GM23248 (cell line): ENCODE data around the gene DOCK9. TPM values are rescaled to one million over a fixed set of nuclear protein-coding genes. Genes with fewer than 3 reads are reported as not detected.

Experiments
- DNase-seq: peaks from one replicate; pipeline ENCODE4 v3.0.0-alpha.2; 2015
- H2AFZ ChIP-seq: fragments of 200-600 bp; sonication (generic); 2 replicates; pipeline ENCODE4 v1.6.1; 2016; ENCODE audit warnings: antibody characterized with exemption
- H3F3A ChIP-seq: fragments of 200-600 bp; sonication (generic); 2 replicates; pipeline ENCODE4 v1.6.1; 2016; ENCODE audit warnings: mild to moderate bottlenecking, antibody characterized with exemption, mixed run types; ENCODE audit not compliant: insufficient read depth
- H3K27ac ChIP-seq: fragments of 200-600 bp; sonication (generic); 2 replicates; pipeline ENCODE4 v1.5.1; 2016; ENCODE audit warnings: mild to moderate bottlenecking
- H3K27me3 ChIP-seq: fragments of 200-600 bp; sonication (generic); replicated peaks from 2 replicates; pipeline ENCODE4 v1.6.1; 2016; ENCODE audit warnings: mild to moderate bottlenecking; ENCODE audit not compliant: insufficient read depth
- H3K36me3 ChIP-seq: fragments of 200-600 bp; sonication (generic); 2 replicates; pipeline ENCODE4 v1.6.1; 2016; ENCODE audit warnings: low read depth, mild to moderate bottlenecking
- H3K4me1 ChIP-seq: fragments of 200-600 bp; sonication (generic); 2 replicates; pipeline ENCODE4 v1.6.1; 2016; ENCODE audit warnings: mild to moderate bottlenecking; ENCODE audit not compliant: insufficient read depth
- H3K4me2 ChIP-seq: fragments of 200-600 bp; sonication (generic); one replicate; pipeline ENCODE4 v1.6.1; 2016; ENCODE audit warnings: mild to moderate bottlenecking; ENCODE audit not compliant: unreplicated experiment
- H3K4me3 ChIP-seq: fragments of 200-600 bp; sonication (generic); 2 replicates; pipeline ENCODE4 v1.5.1; 2016; ENCODE audit warnings: mild to moderate bottlenecking
- H3K79me2 ChIP-seq: fragments of 200-600 bp; sonication (generic); 2 replicates; pipeline ENCODE4 v1.6.1; 2016; ENCODE audit warnings: mild to moderate bottlenecking; ENCODE audit not compliant: insufficient read depth
- H3K9ac ChIP-seq: fragments of 200-600 bp; sonication (generic); 2 replicates; pipeline ENCODE4 v1.6.1; 2016; ENCODE audit warnings: mild to moderate bottlenecking
- H3K9me2 ChIP-seq: fragments of 200-600 bp; sonication (generic); 2 replicates; pipeline ENCODE4 v1.6.1; 2016; ENCODE audit warnings: mixed run types, mild to moderate bottlenecking, moderate library complexity; ENCODE audit not compliant: insufficient read depth
- H3K9me3 ChIP-seq: fragments of 200-600 bp; sonication (generic); one replicate; pipeline ENCODE4 v1.6.1; 2017; ENCODE audit warnings: low read depth
- H4K20me1 ChIP-seq: fragments of 200-600 bp; sonication (generic); 2 replicates; pipeline ENCODE4 v1.6.0; 2016; ENCODE audit not compliant: insufficient read depth
- EZH2 ChIP-seq: fragments of 200-600 bp; sonication (generic); IDR thresholded peaks from 2 replicates; pipeline ENCODE4 v1.6.1; 2018; ENCODE audit warnings: antibody characterized with exemption, mild to moderate bottlenecking; ENCODE audit not compliant: insufficient read depth, poor library complexity, severe bottlenecking
- EZH2phosphoT487 ChIP-seq: fragments of 200-600 bp; sonication (generic); IDR thresholded peaks from 2 replicates; pipeline ENCODE4 v1.6.1; 2018; ENCODE audit warnings: antibody characterized with exemption, moderate library complexity, mild to moderate bottlenecking, low read depth; ENCODE audit not compliant: insufficient read depth
- WGBS, 2 experiments: methylation state at CpG; one replicate each; pipeline ENCODE4 v1.1.6; 2015 to 2017; ENCODE audit warnings: low lambda C conversion rate in 2 of 2, low coverage in 1 of 2; ENCODE audit errors: missing lambda C conversion rate in 2 of 2; 5-methylcytosine and 5-hydroxymethylcytosine counted together
- in situ Hi-C: fragments of 300-500 bp; cut with MboI; formaldehyde crosslinking; loops from 2 replicates; pipeline ENCODE4 v1.15.0; 2020
- polyA plus RNA-seq: library from polyadenylated mRNA; unstranded; fragments of >200 nt; fragmentation: Nextera tagmentation; extraction: Ambion mirVana; gene quantifications from 2 replicates; pipeline ENCODE4 v1.2.1, GENCODE V29; 2016
- total RNA-seq: library from RNA; depleted of rRNA; stranded (reverse); fragments of >200 nt; shearing (Covaris generic); gene quantifications from 2 replicates; pipeline ENCODE4 v1.2.3, GENCODE V29; 2014

DOCK9 gene
- total and polyA plus RNA-seq, 2 experiments from 2014 or later, result 3.2 to 21.2 TPM

DNA sequence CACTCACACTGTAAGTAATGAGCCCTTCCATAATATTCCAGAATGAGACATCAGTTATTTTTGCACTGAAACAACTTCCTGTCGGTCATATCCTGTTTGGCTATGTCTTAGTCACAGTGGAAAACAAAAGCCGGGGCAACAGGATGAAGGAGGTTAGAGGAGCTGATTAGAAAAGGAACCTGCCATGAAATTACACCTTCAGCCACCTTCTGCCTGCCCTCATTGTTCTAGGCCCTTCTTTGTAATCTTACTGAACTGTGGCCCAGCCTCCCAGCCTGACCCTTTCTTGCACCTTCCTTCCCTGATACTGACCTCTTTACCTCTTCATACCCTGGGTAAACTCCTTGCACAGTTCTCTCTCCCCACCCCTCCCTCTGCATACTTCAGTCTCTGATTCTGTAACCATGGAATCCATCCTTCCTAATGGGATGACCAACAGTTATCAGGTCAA lies 67.3 kb downstream of the DOCK9 start:
- DNase-seq, result peak; percentile 83
- TF ChIP-seq EZH2phosphoT487 (no peak), EZH2 (no peak)

GRCh38 chr13:98909016-98909415 lies 68.8 kb downstream of the DOCK9 start:
- H4K20me1 ChIP-seq, result no peaks in the 10 kb centered on the region
- H3K9me2 ChIP-seq, result no peaks in the 10 kb centered on the region
- TF ChIP-seq EZH2phosphoT487, result no peak
- TF ChIP-seq EZH2, result no peak
- no peaks in the 10 kb centered on the region for H3K79me2 ChIP-seq
- in situ Hi-C loops, result no loop called here
- 0 out of 2 replicates have a peak, but pooled peaks cover 3% of the 10 kb centered on the region for H3F3A ChIP-seq
- H3K36me3 ChIP-seq, result no peaks in the 10 kb centered on the region
- WGBS, 2 experiments, result 90% methylated on average over 3 of the region's 3 CpGs
- DNase-seq, result peak; percentile 27
- H3K27me3 ChIP-seq, result no peaks in the 10 kb centered on the region
- H2AFZ ChIP-seq, result no peak overlapping the region
- no peak overlapping the region for H3K4me3 ChIP-seq
- H3K9ac ChIP-seq, result no peak overlapping the region
- no peaks in the 10 kb centered on the region for H3K9me3 ChIP-seq
- peaks cover 12% of the 10 kb centered on the region for H3K4me1 ChIP-seq
- H3K27ac ChIP-seq, result no peak overlapping the region
- no peak overlapping the region for H3K4me2 ChIP-seq

More for the DNA sequence above, 67.3 kb downstream of the DOCK9 start:
- Histone ChIP-seq H3K9me3 (no peaks in the 10 kb centered on the region), H3K9me2 (no peaks in the 10 kb centered on the region), H3K79me2 (no peaks in the 10 kb centered on the region), H4K20me1 (no peaks in the 10 kb centered on the region), H3K27me3 (no peaks in the 10 kb centered on the region), H3F3A (0 out of 2 replicates have a peak, but pooled peaks cover 3% of the 10 kb centered on the region), H3K4me2 (peak overlapping the region; percentile 31), H3K4me1 (peaks cover 12% of the 10 kb centered on the region), H3K27ac (peak overlapping the region; percentile 72), H3K36me3 (no peaks in the 10 kb centered on the region), H3K4me3 (no peak overlapping the region), H2AFZ (peak overlapping the region; percentile 88), H3K9ac (no peak overlapping the region)
- 2 to 19% methylated on average over 2 of the region's 2 CpGs for WGBS, 2 experiments
- in situ Hi-C loops, result no loop called here

DNA sequence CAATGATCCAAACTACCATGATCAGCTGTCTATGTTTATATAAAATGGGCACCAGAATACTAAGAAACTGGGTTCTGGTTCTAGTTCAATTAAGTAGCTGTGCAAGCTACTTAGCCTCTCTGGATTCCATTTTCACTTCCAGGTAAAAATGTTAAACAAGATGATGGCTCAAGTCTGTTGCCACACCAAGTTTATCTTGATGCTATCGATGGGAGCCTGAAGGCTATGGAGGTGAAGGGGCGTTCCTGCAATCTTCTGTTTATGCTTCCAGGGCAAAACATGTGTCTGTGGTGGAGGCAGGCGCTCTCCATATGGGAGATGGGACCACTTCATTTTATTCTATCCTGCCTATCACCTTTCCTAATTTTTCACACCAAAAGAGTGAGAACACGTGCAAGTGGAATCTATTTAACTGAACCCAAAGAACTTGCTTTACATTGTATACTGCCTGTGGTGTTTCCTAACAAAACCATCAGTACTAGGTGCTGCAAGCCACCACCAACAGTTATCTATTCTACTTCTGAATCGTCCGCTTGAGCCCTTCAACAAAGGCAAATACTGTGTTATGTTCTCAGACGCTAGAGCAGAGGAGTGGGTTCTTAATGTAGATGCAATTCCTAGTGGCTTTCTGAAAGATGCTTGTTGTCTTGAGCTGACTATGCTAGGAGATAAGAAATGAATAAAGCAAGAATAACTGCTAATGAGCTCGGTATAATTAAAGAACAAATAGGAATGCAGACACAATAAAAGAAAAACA lies 70.9 kb downstream of the DOCK9 start:
- H3K4me3 ChIP-seq, result no peak overlapping the region
- H3K9ac ChIP-seq, result no peak overlapping the region
- H4K20me1 ChIP-seq, result no peaks in the 10 kb centered on the region
- no peaks in the 10 kb centered on the region for H3K27me3 ChIP-seq
- H3K4me1 ChIP-seq, result peaks cover 12% of the 10 kb centered on the region
- H3K27ac ChIP-seq, result no peak overlapping the region
- H3F3A ChIP-seq, result 0 out of 2 replicates have a peak, but pooled peaks cover 3% of the 10 kb centered on the region
- no peak overlapping the region for H3K4me2 ChIP-seq
- H2AFZ ChIP-seq, result no peak overlapping the region
- H3K79me2 ChIP-seq, result no peaks in the 10 kb centered on the region
- in situ Hi-C loops, result no loop called here
- TF ChIP-seq EZH2phosphoT487, result no peak
- TF ChIP-seq EZH2, result no peak
- no peaks in the 10 kb centered on the region for H3K9me3 ChIP-seq
- WGBS, 2 experiments, result 91 to 92% methylated on average over 8 of the region's 8 CpGs
- no peaks in the 10 kb centered on the region for H3K36me3 ChIP-seq
- no peaks in the 10 kb centered on the region for H3K9me2 ChIP-seq
- no peak for DNase-seq

- H3K4me1 ChIP-seq, result peaks cover 4% of the 10 kb centered on the region
- H3K27me3 ChIP-seq, result no peaks in the 10 kb centered on the region
- H3K9me3 ChIP-seq, result no peaks in the 10 kb centered on the region
- no peak overlapping the region for H3K9ac ChIP-seq
- H3K4me3 ChIP-seq, result no peak overlapping the region
- no peaks in the 10 kb centered on the region for H3K79me2 ChIP-seq
- WGBS, 2 experiments, result 97 to 100% methylated on average over 2 of the region's 2 CpGs
- 0 out of 2 replicates have a peak, but pooled peaks cover 2% of the 10 kb centered on the region for H3F3A ChIP-seq
- H3K27ac ChIP-seq, result no peak overlapping the region
- H3K9me2 ChIP-seq, result no peaks in the 10 kb centered on the region
- H3K4me2 ChIP-seq, result no peak overlapping the region
- no peaks in the 10 kb centered on the region for H3K36me3 ChIP-seq
- in situ Hi-C loops, result no loop called here
- H2AFZ ChIP-seq, result no peak overlapping the region
- TF ChIP-seq EZH2 (no peak), EZH2phosphoT487 (no peak)
- no peak for DNase-seq
- H4K20me1 ChIP-seq, result no peaks in the 10 kb centered on the region
Observed at GRCh38 chr13:98905199-98905598, 72.7 kb downstream of the DOCK9 start.
